PC-9 (cell line): ENCODE measurements around the gene CGRRF1. TPM values are rescaled to one million over a fixed set of nuclear protein-coding genes. Genes with fewer than 3 reads are reported as not detected.

Source experiments
- BruUV-seq: library from RNA; stranded (reverse); fragments of 400-500 nt; replicated peaks from 2 replicates; lab custom pipeline; 2021; lab: Mats Ljungman, UMichigan
- CTCF ChIA-PET: fragments of 300-600 bp; sonication (Branson Sonifier 250); formaldehyde crosslinking; loops from one replicate; lab custom pipeline; 2022; ENCODE audit warnings: antibody characterized with exemption; lab: Charles Lee
- POLR2A ChIA-PET: fragments of 300-600 bp; sonication (Branson Sonifier 250); formaldehyde crosslinking; loops from one replicate; lab custom pipeline; 2022; ENCODE audit warnings: antibody characterized with exemption; ENCODE audit not compliant: unreplicated experiment; lab: Charles Lee
- DNase-seq, 2 experiments: peaks; one replicate each; pipeline versions ENCODE4 v3.0.0 to v3.0.0-alpha.2; 2015 to 2022; ENCODE audit warnings: mixed read lengths in 1 of 2
- H2AFZ ChIP-seq: fragments of 200-600 bp; sonication (generic); 2 replicates; pipeline ENCODE4 v1.8.1; 2017; ENCODE audit warnings: antibody characterized with exemption
- H3F3A ChIP-seq: fragments of 200-600 bp; sonication (generic); 2 replicates; pipeline ENCODE4 v1.8.1; 2017; ENCODE audit warnings: antibody characterized with exemption, mild to moderate bottlenecking, low read depth; ENCODE audit not compliant: insufficient read depth
- H3K27ac ChIP-seq: fragments of 200-600 bp; sonication (generic); 2 replicates; pipeline ENCODE4 v1.6.1; 2016; ENCODE audit warnings: mixed run types
- H3K27me3 ChIP-seq: fragments of 200-600 bp; sonication (generic); 2 replicates; pipeline ENCODE4 v1.6.1; 2016; ENCODE audit warnings: low read depth, mixed run types; ENCODE audit not compliant: insufficient read depth
- H3K36me3 ChIP-seq: fragments of 200-600 bp; sonication (generic); 2 replicates; pipeline ENCODE4 v1.6.1; 2016; ENCODE audit warnings: low read depth, mixed run types
- H3K4me1 ChIP-seq: fragments of 200-600 bp; sonication (generic); replicated peaks from 2 replicates; pipeline ENCODE4 v1.6.1; 2016; ENCODE audit warnings: mixed run types; ENCODE audit not compliant: insufficient read depth
- H3K4me2 ChIP-seq: fragments of 200-600 bp; sonication (generic); 2 replicates; pipeline ENCODE4 v1.6.1; 2017; ENCODE audit warnings: mixed run types
- H3K4me3 ChIP-seq: fragments of 200-600 bp; sonication (generic); 2 replicates; pipeline ENCODE4 v1.6.1; 2016; ENCODE audit warnings: mixed run types
- H3K79me2 ChIP-seq: fragments of 200-600 bp; sonication (generic); 2 replicates; pipeline ENCODE4 v1.6.1; 2017; ENCODE audit warnings: low read depth, mixed run types
- H3K9me2 ChIP-seq: fragments of 200-600 bp; sonication (generic); 2 replicates; pipeline ENCODE4 v1.8.1; 2017; ENCODE audit warnings: mild to moderate bottlenecking; ENCODE audit not compliant: insufficient read depth
- H3K9me3 ChIP-seq: fragments of 200-600 bp; sonication (generic); 2 replicates; pipeline ENCODE4 v1.8.1; 2016; ENCODE audit warnings: low read depth; ENCODE audit not compliant: insufficient read depth
- H4K20me1 ChIP-seq: fragments of 200-600 bp; sonication (generic); 2 replicates; pipeline ENCODE4 v1.8.1; 2017; ENCODE audit not compliant: insufficient read depth
- CTCF ChIP-seq: fragments of 200-600 bp; sonication (generic); conservative IDR thresholded peaks from 2 replicates; pipeline ENCODE4 v1.6.1; 2017; ENCODE audit warnings: mixed run types, antibody characterized with exemption, mild to moderate bottlenecking, moderate library complexity
- EZH2 ChIP-seq: fragments of 200-600 bp; sonication (generic); IDR thresholded peaks from 2 replicates; pipeline ENCODE4 v1.8.0; 2017; ENCODE audit warnings: antibody characterized with exemption, low read depth
- intact Hi-C: fragments of 100-400 bp; cut with micrococcal nuclease; formaldehyde crosslinking; loops from one replicate; pipeline ENCODE4 v1.10.0; 2022; ENCODE audit not compliant: unreplicated experiment
- total RNA-seq: library from RNA; stranded (reverse); gene quantifications from 2 replicates; pipeline ENCODE4 v1.2.3, GENCODE V29; 2021

The CGRRF1 gene
- total RNA-seq, 1 experiment from 2014 or later, result 11.3 TPM

- Histone ChIP-seq H3K36me3 (no peaks in the 10 kb centered on the region; the same call in 1 of the 2 replicates), H3K79me2 (no peaks in the 10 kb centered on the region), H3K4me3 (no peak overlapping the region), H2AFZ (no peak overlapping the region), H3K4me1 (no peaks in the 10 kb centered on the region), H3K9me2 (no peaks in the 10 kb centered on the region), H4K20me1 (no peaks in the 10 kb centered on the region), H3K27me3 (no peaks in the 10 kb centered on the region), H3K27ac (no peak overlapping the region), H3K4me2 (no peak overlapping the region), H3F3A (no peaks in the 10 kb centered on the region), H3K9me3 (no peaks in the 10 kb centered on the region)
- BruUV-seq, result no TSS peak
- TF ChIP-seq EZH2 (no peak), CTCF (no peak)
- ChIA-PET POLR2A (no interaction called here), CTCF (interaction anchor here (0.6 kb wide), 1 partner anchor 32 kb away, joined by 5 read pairs; no protein-coding TSS in a partner anchor)
- no peak for DNase-seq
- intact Hi-C loops, result no loop called here
These were observed 22.7 kb downstream of the CGRRF1 start for GRCh38 chr14:54532111-54533012.

- no peak overlapping the region for H2AFZ ChIP-seq
- no peaks in the 10 kb centered on the region for H3F3A ChIP-seq
- ChIA-PET POLR2A (no interaction called here), CTCF (no interaction called here)
- H3K79me2 ChIP-seq, result no peaks in the 10 kb centered on the region
- H3K4me1 ChIP-seq, result no peaks in the 10 kb centered on the region
- no peaks in the 10 kb centered on the region for H3K9me3 ChIP-seq
- H3K9me2 ChIP-seq, result no peaks in the 10 kb centered on the region
- H3K4me3 ChIP-seq, result no peak overlapping the region
- BruUV-seq, result no TSS peak
- no peaks in the 10 kb centered on the region; the same call in 1 of the 2 replicates for H3K36me3 ChIP-seq
- TF ChIP-seq CTCF, result no peak
- H4K20me1 ChIP-seq, result no peaks in the 10 kb centered on the region
- intact Hi-C loops, result no loop called here
- H3K27ac ChIP-seq, result no peak overlapping the region
- no peak overlapping the region for H3K4me2 ChIP-seq
- no peaks in the 10 kb centered on the region for H3K27me3 ChIP-seq
- no peak for DNase-seq
These were observed 23.4 kb downstream of the CGRRF1 start for GRCh38 chr14:54533100-54533499.

GRCh38 chr14:54535126-54535525, 25.4 kb downstream of the CGRRF1 start:
- Histone ChIP-seq H3K27me3 (no peaks in the 10 kb centered on the region), H3K36me3 (no peaks in the 10 kb centered on the region), H3K9me3 (no peaks in the 10 kb centered on the region), H3K27ac (no peak overlapping the region), H3K4me1 (no peaks in the 10 kb centered on the region), H2AFZ (no peak overlapping the region), H3K4me2 (no peak overlapping the region), H3K9me2 (no peaks in the 10 kb centered on the region), H3F3A (no peaks in the 10 kb centered on the region), H3K4me3 (no peak overlapping the region), H3K79me2 (no peaks in the 10 kb centered on the region), H4K20me1 (no peaks in the 10 kb centered on the region)
- no peak for DNase-seq
- ChIA-PET CTCF (interaction anchor here (0.6 kb wide), 1 partner anchor 760 kb away, joined by 5 read pairs; no protein-coding TSS in a partner anchor), POLR2A (no interaction called here)
- no TSS peak for BruUV-seq
- no peak for TF ChIP-seq CTCF
- TF ChIP-seq EZH2, result no peak
- intact Hi-C loops, result no loop called here
